Body of pancreas (tissue), 4 donors: ENCODE results near the gene TBX15.

Source experiments
- POLR2A ChIP-seq, 3 donors: fragments of 450-650 bp; IDR thresholded peaks; one replicate each; pipeline ENCODE4 v1.6.1; 2016; ENCODE audit warnings: antibody characterized with exemption in 3 of 3, mild to moderate bottlenecking in 2 of 3
- TF ChIP-seq, protein P1 (sequence below), 7 experiments: fragments of 450-650 bp in 4 of 7; fragments of 200-600 bp in 3 of 7; sonication (generic) in 3 of 7; IDR thresholded peaks; one replicate each; pipeline ENCODE4 v1.5.1; 2016 to 2019; ENCODE audit warnings: antibody characterized with exemption in 7 of 7

DNA sequence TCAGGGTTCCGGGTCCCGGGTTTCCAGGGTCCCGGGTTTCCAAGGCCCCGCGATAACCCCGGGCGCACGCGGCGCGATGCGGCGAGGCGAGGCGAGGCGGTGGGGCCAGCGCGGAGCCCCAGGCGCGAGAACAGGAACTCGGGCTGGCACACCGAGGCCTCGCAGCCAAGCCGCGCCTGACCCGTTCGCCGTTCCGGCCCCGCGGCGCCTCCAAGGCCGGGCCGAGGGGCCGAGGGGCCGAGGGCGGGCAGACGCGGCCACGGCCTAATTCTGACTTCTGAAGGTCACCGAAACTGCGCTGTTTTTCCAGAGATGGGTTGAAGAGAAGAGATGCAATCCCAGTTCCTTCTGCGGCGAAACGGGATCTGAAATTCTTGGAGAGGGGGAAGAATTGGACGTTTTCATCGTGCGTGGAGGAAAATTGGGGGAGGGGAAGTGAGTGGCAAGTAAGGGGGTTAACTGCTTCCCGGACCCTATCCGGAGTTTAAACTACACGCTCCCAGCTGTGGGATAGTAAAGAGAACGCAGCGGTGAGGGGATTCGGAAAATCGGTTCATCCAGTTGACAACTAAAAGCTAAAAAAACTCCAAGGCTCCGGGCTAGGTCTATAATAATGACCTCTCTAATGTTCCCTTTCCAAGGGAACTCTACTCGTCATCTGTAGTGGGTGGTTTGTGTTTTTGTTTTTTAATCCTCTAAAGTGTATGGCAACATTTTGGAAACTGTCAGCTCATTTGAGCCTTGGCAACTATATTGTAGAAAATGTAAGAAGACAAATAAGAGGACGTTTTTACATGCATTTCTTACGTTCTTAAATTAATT is 8.2 kb downstream of the TBX15 start:
- TF ChIP-seq, protein P1, sequence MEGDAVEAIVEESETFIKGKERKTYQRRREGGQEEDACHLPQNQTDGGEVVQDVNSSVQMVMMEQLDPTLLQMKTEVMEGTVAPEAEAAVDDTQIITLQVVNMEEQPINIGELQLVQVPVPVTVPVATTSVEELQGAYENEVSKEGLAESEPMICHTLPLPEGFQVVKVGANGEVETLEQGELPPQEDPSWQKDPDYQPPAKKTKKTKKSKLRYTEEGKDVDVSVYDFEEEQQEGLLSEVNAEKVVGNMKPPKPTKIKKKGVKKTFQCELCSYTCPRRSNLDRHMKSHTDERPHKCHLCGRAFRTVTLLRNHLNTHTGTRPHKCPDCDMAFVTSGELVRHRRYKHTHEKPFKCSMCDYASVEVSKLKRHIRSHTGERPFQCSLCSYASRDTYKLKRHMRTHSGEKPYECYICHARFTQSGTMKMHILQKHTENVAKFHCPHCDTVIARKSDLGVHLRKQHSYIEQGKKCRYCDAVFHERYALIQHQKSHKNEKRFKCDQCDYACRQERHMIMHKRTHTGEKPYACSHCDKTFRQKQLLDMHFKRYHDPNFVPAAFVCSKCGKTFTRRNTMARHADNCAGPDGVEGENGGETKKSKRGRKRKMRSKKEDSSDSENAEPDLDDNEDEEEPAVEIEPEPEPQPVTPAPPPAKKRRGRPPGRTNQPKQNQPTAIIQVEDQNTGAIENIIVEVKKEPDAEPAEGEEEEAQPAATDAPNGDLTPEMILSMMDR (IDR thresholded peaks at IDR 0.05), result no peak
- TF ChIP-seq POLR2A (IDR thresholded peaks at IDR 0.05), result no peak
